Panc1 (cell line): ENCODE measurements around the gene CYSLTR1. TPM values are rescaled to one million over a fixed set of nuclear protein-coding genes. Genes with fewer than 3 reads are reported as not detected.

Source experiments
- ATAC-seq: fragments of 200-7000 bp; cut with Tn5 transposase; 2 replicates; pipeline ENCODE4 v1.9.1; 2020; ENCODE audit warnings: mild to moderate bottlenecking, moderate library complexity
- BruUV-seq: library from RNA; stranded (reverse); fragments of 400-500 nt; replicated peaks from 2 replicates; lab custom pipeline; 2021; lab: Mats Ljungman, UMichigan
- CTCF ChIA-PET: fragments of 300-600 bp; sonication (Branson Sonifier 250); formaldehyde crosslinking; loops from one replicate; lab custom pipeline; 2022; ENCODE audit warnings: antibody characterized with exemption; lab: Charles Lee
- POLR2A ChIA-PET: fragments of 300-600 bp; sonication (Branson Sonifier 250); formaldehyde crosslinking; loops from one replicate; lab custom pipeline; 2022; ENCODE audit warnings: antibody characterized with exemption; lab: Charles Lee
- DNase-seq: peaks from one replicate; pipeline ENCODE4 v3.0.0-alpha.2; 2010; ENCODE audit warnings: low read depth, low spot score
- H3K27ac ChIP-seq: 2 replicates; pipeline ENCODE4 v1.5.1; 2011; ENCODE audit warnings: mild to moderate bottlenecking, low read length, inconsistent platforms
- H3K27me3 ChIP-seq: fragments of 200-500 bp; sonication (Bioruptor generic); 2 replicates; pipeline ENCODE4 v1.6.0; 2014; ENCODE audit warnings: low read length, inconsistent platforms; ENCODE audit not compliant: control insufficient read depth, insufficient read depth
- H3K36me3 ChIP-seq: fragments of 200-500 bp; sonication (Bioruptor generic); 2 replicates; pipeline ENCODE4 v1.5.1; 2014; ENCODE audit warnings: inconsistent platforms, mild to moderate bottlenecking, low read length, moderate library complexity; ENCODE audit not compliant: control insufficient read depth, insufficient read depth
- H3K4me1 ChIP-seq: 2 replicates; pipeline ENCODE4 v1.5.1; 2011; ENCODE audit warnings: inconsistent platforms, mild to moderate bottlenecking, low read length, moderate library complexity; ENCODE audit not compliant: control insufficient read depth, insufficient read depth
- H3K4me3 ChIP-seq, 2 experiments: 2 replicates each; pipeline ENCODE4 v1.5.1; 2011 to 2012; ENCODE audit warnings: low read depth in 2 of 2, low read length in 2 of 2, mild to moderate bottlenecking in 2 of 2, inconsistent platforms in 1 of 2, moderate library complexity in 1 of 2
- H3K9me3 ChIP-seq: fragments of 200-500 bp; sonication (Bioruptor generic); 2 replicates; pipeline ENCODE4 v1.5.1; 2014; ENCODE audit warnings: low read depth, mild to moderate bottlenecking, inconsistent platforms, low read length, moderate library complexity; ENCODE audit not compliant: control insufficient read depth, insufficient read depth
- CTCF ChIP-seq: fragments of 450-650 bp; IDR thresholded peaks from 2 replicates; pipeline ENCODE4 v1.5.1; 2017; ENCODE audit warnings: mild to moderate bottlenecking
- POLR2AphosphoS5 ChIP-seq: IDR thresholded peaks from 2 replicates; pipeline ENCODE4 v1.6.1; 2012; ENCODE audit warnings: mild to moderate bottlenecking, low read depth, low read length, moderate library complexity
- REST ChIP-seq, 2 experiments: IDR thresholded peaks; 2 replicates each; pipeline ENCODE4 v1.6.1; 2011 to 2012; ENCODE audit warnings: low read depth in 2 of 2, control low read depth in 1 of 2, low read length in 1 of 2, mild to moderate bottlenecking in 1 of 2, moderate library complexity in 1 of 2; ENCODE audit not compliant: insufficient read depth in 1 of 2
- SIN3A ChIP-seq: IDR thresholded peaks from 2 replicates; pipeline ENCODE4 v1.6.1; 2012; ENCODE audit warnings: low read depth, mild to moderate bottlenecking, low read length, moderate library complexity, borderline replicate concordance; ENCODE audit not compliant: insufficient read depth
- TCF7L2 ChIP-seq: IDR thresholded peaks from 2 replicates; pipeline ENCODE4 v1.6.1; 2011; ENCODE audit warnings: mild to moderate bottlenecking, low read depth, low read length, inconsistent platforms
- in situ Hi-C: cut with HindIII; loops from 2 replicates; pipeline ENCODE4 v1.10.0; 2016; ENCODE audit warnings: low sequenced_read_pairs, low pct_unique_long_range_greater_than_20kb
- intact Hi-C: fragments of 100-400 bp; cut with micrococcal nuclease; formaldehyde crosslinking; loops from one replicate; pipeline ENCODE4 v1.10.0; 2022; ENCODE audit not compliant: unreplicated experiment
- total RNA-seq: library from RNA; stranded (reverse); gene quantifications from one replicate; pipeline ENCODE4 v1.2.1, GENCODE V29; 2021; ENCODE audit not compliant: unreplicated experiment

CYSLTR1 gene
- total RNA-seq, 1 experiment from 2014 or later = not detected

GRCh38 chrX:78307665-78308064 lies 19.7 kb downstream of the CYSLTR1 start:
- DNase-seq (no peak), ATAC-seq (no peak)
- H3K9me3 ChIP-seq = no peaks in the 10 kb centered on the region
- no peak overlapping the region for H3K4me3 ChIP-seq
- POLR2A ChIA-PET = no interaction called here
- H3K27ac ChIP-seq = no peak overlapping the region
- CTCF ChIA-PET = no interaction called here
- TF ChIP-seq SIN3A = no peak
- TF ChIP-seq CTCF = no peak
- no peak for TF ChIP-seq POLR2AphosphoS5
- no peak for TF ChIP-seq REST (IDR thresholded peaks at IDR 0.05; ENCODE audit: insufficient read depth in 1 of 2, low read depth in 2 of 2, low read length in 1 of 2)
- TF ChIP-seq TCF7L2 = no peak
- no peaks in the 10 kb centered on the region for H3K27me3 ChIP-seq
- BruUV-seq = no TSS peak
- H3K36me3 ChIP-seq = no peaks in the 10 kb centered on the region
- H3K4me1 ChIP-seq = no peaks in the 10 kb centered on the region
- in situ Hi-C loops (no loop called here), intact Hi-C loops (no loop called here)

- ATAC-seq = no peak
Observed at GRCh38 chrX:78303086-78303485, 24.3 kb downstream of the CYSLTR1 start.

More at GRCh38 chrX:78303086-78303485, 24.3 kb downstream of the CYSLTR1 start:
- ChIA-PET CTCF (no interaction called here), POLR2A (no interaction called here)
- in situ Hi-C loops = no loop called here
- Histone ChIP-seq H3K27ac (no peak overlapping the region), H3K27me3 (no peaks in the 10 kb centered on the region), H3K4me3 (no peak overlapping the region), H3K9me3 (no peaks in the 10 kb centered on the region), H3K4me1 (no peaks in the 10 kb centered on the region), H3K36me3 (no peaks in the 10 kb centered on the region)
- DNase-seq = no peak
- intact Hi-C loops = no loop called here
- no TSS peak for BruUV-seq
- TF ChIP-seq TCF7L2 (no peak), POLR2AphosphoS5 (no peak), REST (IDR thresholded peaks at IDR 0.05; ENCODE audit: insufficient read depth in 1 of 2, low read depth in 2 of 2, low read length in 1 of 2) (no peak), SIN3A (no peak), CTCF (no peak)
